Endodermal cell (in vitro differentiated cells): ENCODE results near the gene SRRT. TPM values are rescaled to one million over a fixed set of nuclear protein-coding genes. Genes with fewer than 3 reads are reported as not detected.
A peak's percentile ranks its signal among the peaks of the same experiment; 100 is the strongest.

Experiments used
- DNase-seq: peaks from one replicate; pipeline ENCODE4 v3.0.0-alpha.2; 2017
- H3K27ac ChIP-seq: 2 replicates; pipeline ENCODE4 v1.5.1; 2013; ENCODE audit warnings: mild to moderate bottlenecking, low read depth, low read length, moderate library complexity
- H3K27me3 ChIP-seq: 2 replicates; pipeline ENCODE4 v1.6.1; 2013; ENCODE audit warnings: mild to moderate bottlenecking, low read length, moderate library complexity; ENCODE audit not compliant: insufficient read depth, control insufficient read depth, poor library complexity, severe bottlenecking
- H3K36me3 ChIP-seq: 2 replicates; pipeline ENCODE4 v1.7.0; 2013; ENCODE audit warnings: mild to moderate bottlenecking, low read length, moderate library complexity; ENCODE audit not compliant: control insufficient read depth, insufficient read depth
- H3K4me1 ChIP-seq: one replicate; pipeline ENCODE4 v1.7.0; 2013; ENCODE audit warnings: low read length; ENCODE audit not compliant: control insufficient read depth, insufficient read depth
- H3K4me3 ChIP-seq: 2 replicates; pipeline ENCODE4 v1.5.1; 2013; ENCODE audit warnings: mild to moderate bottlenecking, low read length, moderate library complexity
- H3K9ac ChIP-seq: 2 replicates; pipeline ENCODE4 v1.6.1; 2013; ENCODE audit warnings: mild to moderate bottlenecking, low read length, moderate library complexity; ENCODE audit not compliant: poor library complexity, severe bottlenecking; ENCODE audit errors: extremely low read depth
- H3K9me3 ChIP-seq: 2 replicates; pipeline ENCODE4 v1.6.1; 2013; ENCODE audit warnings: mild to moderate bottlenecking, low read length, moderate library complexity; ENCODE audit not compliant: control insufficient read depth
- H3K27ac Mint-ChIP-seq: 2 replicates; pipeline ENCODE4 v1.8.0; 2020; ENCODE audit warnings: mixed read lengths
- H3K27me3 Mint-ChIP-seq: 2 replicates; pipeline ENCODE4 v1.8.0; 2021; ENCODE audit warnings: mild to moderate bottlenecking, mixed read lengths; ENCODE audit not compliant: insufficient read depth
- H3K36me3 Mint-ChIP-seq: 2 replicates; pipeline ENCODE4 v1.8.0; 2020; ENCODE audit warnings: low read depth, mixed read lengths
- H3K4me1 Mint-ChIP-seq: 2 replicates; pipeline ENCODE4 v1.8.0; 2020; ENCODE audit warnings: mixed read lengths
- H3K4me3 Mint-ChIP-seq: 2 replicates; pipeline ENCODE4 v1.8.0; 2020; ENCODE audit warnings: mild to moderate bottlenecking, moderate library complexity, mixed read lengths
- H3K9me3 Mint-ChIP-seq: 2 replicates; pipeline ENCODE4 v1.8.0; 2020; ENCODE audit warnings: mild to moderate bottlenecking, mixed read lengths
- WGBS, 2 experiments: methylation state at CpG; one replicate each; pipeline versions ENCODE4 v1.1.5 to v1.1.7; 2013; ENCODE audit warnings: missing lambda C conversion rate in 2 of 2, mixed read lengths in 1 of 2; ENCODE audit not compliant: insufficient coverage in 1 of 2, insufficient read length in 1 of 2; 5-methylcytosine and 5-hydroxymethylcytosine counted together
- total RNA-seq, 2 donors: library from RNA; stranded (reverse); fragmentation: NEBNext Ultra II Directional in 1 of 2; extraction: Animal tissue kit (Norgen Biotek cat#: 25700) in 1 of 2; gene quantifications; 2 replicates in 1 of 2; 3 replicates in 1 of 2; pipeline ENCODE4 v1.2.1, GENCODE V29; 2021
- TF ChIP-seq, protein P1 (sequence below): fragments of 200-600 bp; sonication (generic); conservative IDR thresholded peaks from 2 replicates; pipeline ENCODE4 v1.5.0; 2021; ENCODE audit warnings: antibody characterized with exemption, mild to moderate bottlenecking

SRRT gene
- total RNA-seq, 2 donors from 2014 or later = 186 to 236 TPM

DNA sequence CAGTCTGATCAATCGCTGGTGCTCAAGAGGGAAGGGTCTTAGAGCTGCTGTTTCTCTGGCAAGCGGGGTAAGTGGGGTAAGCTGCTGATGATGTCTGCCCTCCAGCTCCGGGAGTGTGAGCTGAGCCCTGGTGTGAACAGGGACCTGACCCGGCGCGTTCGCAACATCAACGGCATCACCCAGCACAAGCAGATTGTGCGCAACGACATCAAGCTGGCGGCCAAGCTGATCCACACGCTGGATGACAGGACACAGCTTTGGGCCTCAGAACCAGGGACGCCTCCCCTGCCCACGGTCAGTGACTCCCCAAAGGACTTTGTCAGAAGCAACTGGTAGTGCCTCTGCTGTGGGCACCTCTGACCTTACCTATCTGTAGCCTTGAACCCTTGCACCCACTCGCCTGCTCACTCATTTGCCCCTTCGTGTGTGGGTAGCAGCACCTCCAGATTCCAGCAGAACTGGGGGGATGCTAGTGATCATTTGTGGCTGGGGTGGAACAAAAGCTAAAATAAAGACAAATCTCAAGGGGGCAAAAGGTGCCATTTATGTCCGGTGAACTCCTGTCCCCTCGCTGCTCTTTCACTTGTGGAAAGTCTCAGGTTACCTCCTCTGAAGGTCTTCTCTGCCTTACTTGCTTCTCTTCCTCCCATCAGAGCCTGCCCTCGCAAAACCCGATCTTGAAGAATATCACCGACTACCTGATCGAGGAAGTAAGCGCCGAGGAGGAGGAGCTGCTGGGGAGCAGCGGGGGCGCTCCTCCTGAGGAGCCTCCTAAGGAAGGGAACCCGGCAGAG is 11.4 kb downstream of the SRRT start:
- Mint-ChIP-seq H3K4me1 (peaks cover 21% of the 10 kb centered on the region), H3K27ac (peak overlapping the region; percentile 74), H3K27me3 (no peaks in the 10 kb centered on the region), H3K4me3 (no peak overlapping the region), H3K9me3 (no peaks in the 10 kb centered on the region), H3K36me3 (peaks cover 70% of the 10 kb centered on the region)
- no peak for DNase-seq
- Histone ChIP-seq H3K9ac (no peak overlapping the region), H3K4me1 (peaks cover 2% of the 10 kb centered on the region), H3K27me3 (no peaks in the 10 kb centered on the region), H3K4me3 (no peak overlapping the region), H3K36me3 (peaks cover 74% of the 10 kb centered on the region), H3K27ac (no peak overlapping the region), H3K9me3 (no peaks in the 10 kb centered on the region)
- 93 to 94% methylated on average over 25 to 27 of the region's 27 CpGs for WGBS, 2 experiments
- TF ChIP-seq, protein P1, sequence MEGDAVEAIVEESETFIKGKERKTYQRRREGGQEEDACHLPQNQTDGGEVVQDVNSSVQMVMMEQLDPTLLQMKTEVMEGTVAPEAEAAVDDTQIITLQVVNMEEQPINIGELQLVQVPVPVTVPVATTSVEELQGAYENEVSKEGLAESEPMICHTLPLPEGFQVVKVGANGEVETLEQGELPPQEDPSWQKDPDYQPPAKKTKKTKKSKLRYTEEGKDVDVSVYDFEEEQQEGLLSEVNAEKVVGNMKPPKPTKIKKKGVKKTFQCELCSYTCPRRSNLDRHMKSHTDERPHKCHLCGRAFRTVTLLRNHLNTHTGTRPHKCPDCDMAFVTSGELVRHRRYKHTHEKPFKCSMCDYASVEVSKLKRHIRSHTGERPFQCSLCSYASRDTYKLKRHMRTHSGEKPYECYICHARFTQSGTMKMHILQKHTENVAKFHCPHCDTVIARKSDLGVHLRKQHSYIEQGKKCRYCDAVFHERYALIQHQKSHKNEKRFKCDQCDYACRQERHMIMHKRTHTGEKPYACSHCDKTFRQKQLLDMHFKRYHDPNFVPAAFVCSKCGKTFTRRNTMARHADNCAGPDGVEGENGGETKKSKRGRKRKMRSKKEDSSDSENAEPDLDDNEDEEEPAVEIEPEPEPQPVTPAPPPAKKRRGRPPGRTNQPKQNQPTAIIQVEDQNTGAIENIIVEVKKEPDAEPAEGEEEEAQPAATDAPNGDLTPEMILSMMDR = no peak

DNA sequence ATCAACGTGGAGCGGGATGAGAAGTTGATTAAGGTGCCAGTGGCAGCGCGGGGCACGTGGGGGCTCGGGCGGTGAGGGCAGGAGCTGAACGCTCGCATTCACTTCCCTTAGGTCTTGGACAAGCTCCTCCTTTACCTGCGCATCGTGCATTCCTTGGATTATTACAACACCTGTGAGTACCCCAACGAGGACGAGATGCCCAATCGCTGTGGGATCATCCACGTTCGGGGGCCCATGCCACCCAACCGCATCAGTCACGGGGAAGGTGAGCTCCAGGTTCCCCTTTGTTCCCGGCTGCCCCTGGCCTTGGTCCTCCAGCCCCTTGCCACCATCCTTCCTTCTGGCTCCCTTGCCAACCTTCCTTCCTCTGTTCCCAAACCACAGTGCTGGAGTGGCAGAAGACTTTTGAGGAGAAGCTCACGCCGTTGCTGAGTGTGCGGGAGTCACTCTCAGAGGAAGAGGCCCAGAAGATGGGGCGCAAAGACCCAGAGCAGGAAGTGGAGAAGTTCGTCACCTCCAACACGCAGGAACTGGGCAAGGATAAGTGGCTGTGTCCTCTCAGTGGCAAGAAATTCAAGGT is 12.1 kb downstream of the SRRT start:
- Mint-ChIP-seq H3K4me3 (peak overlapping the region; percentile 71), H3K27ac (peak overlapping the region; percentile 74), H3K27me3 (no peaks in the 10 kb centered on the region), H3K36me3 (peaks cover 63% of the 10 kb centered on the region), H3K4me1 (peaks cover 25% of the 10 kb centered on the region), H3K9me3 (no peaks in the 10 kb centered on the region)
- H3K27ac ChIP-seq = no peak overlapping the region
- no peak overlapping the region for H3K9ac ChIP-seq
- TF ChIP-seq, protein P1 = no peak
- H3K4me3 ChIP-seq = no peak overlapping the region
- no peaks in the 10 kb centered on the region for H3K9me3 ChIP-seq
- no peak for DNase-seq
- peaks cover 67% of the 10 kb centered on the region for H3K36me3 ChIP-seq
- 94% methylated on average over 24 to 25 of the region's 25 CpGs for WGBS, 2 experiments
- peaks cover 2% of the 10 kb centered on the region for H3K4me1 ChIP-seq
- H3K27me3 ChIP-seq = no peaks in the 10 kb centered on the region

DNA sequence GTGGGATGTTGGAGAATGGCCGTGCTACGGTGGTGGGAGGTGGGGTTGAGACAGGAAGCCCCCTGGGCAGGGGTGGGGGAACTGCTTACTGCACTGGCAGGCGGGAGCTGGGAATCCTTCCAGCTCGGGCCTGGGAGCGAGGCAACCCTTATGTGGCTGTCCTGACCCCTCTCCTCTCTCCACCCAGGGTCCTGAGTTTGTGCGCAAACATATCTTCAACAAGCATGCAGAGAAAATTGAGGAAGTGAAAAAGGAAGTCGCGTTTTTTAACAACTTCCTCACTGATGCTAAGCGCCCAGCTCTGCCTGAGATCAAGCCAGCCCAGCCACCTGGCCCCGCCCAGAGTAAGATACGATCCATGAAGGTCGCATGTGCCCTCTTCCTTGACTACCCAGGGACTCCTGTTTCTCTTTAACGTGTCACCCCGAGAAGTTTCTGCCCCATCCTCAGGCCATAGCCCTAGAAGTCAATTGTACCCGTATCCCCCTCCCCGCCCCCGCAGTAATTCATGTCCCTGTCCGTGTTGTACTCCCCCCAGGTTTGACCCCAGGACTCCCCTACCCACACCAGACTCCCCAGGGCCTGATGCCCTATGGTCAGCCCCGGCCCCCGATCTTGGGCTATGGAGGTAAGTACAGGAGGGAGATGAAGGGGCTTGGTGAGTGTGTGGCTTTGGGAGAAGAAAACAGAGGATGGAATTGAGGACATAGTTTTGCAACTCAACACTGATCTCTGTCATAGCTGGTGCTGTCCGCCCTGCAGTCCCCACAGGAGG is 12.8 kb downstream of the SRRT start:
- Mint-ChIP-seq H3K27ac (peak overlapping the region; percentile 74), H3K4me3 (peak overlapping the region; percentile 71), H3K27me3 (no peaks in the 10 kb centered on the region), H3K36me3 (peaks cover 58% of the 10 kb centered on the region), H3K9me3 (no peaks in the 10 kb centered on the region), H3K4me1 (peaks cover 25% of the 10 kb centered on the region)
- TF ChIP-seq, protein P1 = no peak
- Histone ChIP-seq H3K27me3 (no peaks in the 10 kb centered on the region), H3K4me1 (peaks cover 2% of the 10 kb centered on the region), H3K4me3 (peak overlapping the region; percentile 79), H3K9me3 (no peaks in the 10 kb centered on the region), H3K36me3 (peaks cover 62% of the 10 kb centered on the region), H3K27ac (no peak overlapping the region), H3K9ac (no peak overlapping the region)
- WGBS, 2 experiments = 90 to 94% methylated on average over 9 to 21 of the region's 21 CpGs
- no peak for DNase-seq
